HG03457 (cell line): ENCODE results near the gene CRNKL1.
"Not testable (repeated sequence)": the region's sequence is repeated elsewhere in the genome, so short reads cannot be mapped to it uniquely, and the experiment has no call there.

Experiments used
- ATAC-seq: cut with Tn5 transposase; IDR thresholded peaks from one replicate; pipeline ENCODE4 v1.9.1; 2021; ENCODE audit warnings: moderate number of reproducible peaks; ENCODE audit not compliant: unreplicated experiment

CRNKL1 gene

DNA sequence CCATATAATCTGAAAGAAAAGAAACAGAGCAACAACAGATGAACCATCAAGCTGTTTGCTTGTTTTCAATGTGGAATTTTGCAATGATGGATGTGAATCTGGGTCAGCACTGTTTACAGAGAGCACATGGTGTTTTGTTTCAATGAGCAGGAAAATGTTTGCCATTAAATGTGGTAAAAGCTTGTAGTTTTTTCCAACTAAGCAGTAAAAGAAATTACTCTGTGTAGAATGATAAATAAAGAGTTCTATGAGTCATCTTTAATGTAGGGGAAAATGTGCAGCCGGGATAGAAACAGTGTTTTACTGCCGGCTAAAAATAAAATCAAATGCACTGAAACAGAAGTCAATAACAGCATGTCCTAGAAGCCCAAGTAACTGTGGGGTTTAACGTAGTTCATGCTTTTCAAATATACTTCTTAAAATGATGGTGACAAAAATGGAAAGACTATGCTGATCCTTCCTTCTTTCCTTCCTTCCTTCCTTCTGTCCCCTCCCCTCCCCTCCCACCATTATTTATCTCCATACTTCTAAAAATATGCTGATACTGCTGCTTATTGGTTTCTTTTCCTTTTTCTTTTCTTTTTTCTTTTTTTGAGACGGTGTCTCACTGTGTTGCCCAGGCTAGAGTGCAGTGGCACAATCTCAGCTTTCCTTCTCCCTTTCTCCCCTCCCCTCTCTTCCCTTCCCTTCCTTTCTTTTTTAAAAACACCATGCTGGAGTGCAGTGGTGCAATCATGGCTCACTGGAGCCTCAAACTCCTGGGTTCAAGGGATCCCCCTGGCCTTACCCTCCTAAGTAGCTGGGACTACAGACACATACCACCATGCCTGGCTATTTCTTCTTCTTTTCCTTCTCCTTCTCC lies 41.4 kb downstream of the CRNKL1 start:
- ATAC-seq: no peak

DNA sequence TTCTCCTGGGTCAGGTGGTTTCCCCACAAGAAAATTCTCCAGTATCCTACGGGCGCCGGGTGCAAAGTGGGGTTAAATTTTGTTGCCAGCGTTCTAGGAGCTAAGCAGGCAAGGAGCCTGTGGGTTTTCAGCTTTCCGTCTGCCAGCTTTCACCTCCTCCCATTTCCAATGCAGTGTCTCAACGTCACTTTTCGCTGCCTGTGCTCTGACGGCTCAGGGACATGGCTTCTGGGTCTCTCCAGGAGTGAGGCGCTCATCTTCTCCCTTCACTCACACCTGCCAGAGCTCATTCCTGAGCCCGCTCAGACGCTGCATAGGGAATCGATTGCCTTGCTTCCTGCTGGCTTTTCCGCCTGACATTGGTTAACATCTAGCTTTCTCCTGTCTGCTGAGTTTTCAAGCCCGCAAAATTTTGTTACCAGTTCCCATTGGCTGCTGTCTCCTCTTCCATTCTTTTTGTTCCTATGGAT lies 42.4 kb downstream of the CRNKL1 start:
- ATAC-seq: no peak

DNA sequence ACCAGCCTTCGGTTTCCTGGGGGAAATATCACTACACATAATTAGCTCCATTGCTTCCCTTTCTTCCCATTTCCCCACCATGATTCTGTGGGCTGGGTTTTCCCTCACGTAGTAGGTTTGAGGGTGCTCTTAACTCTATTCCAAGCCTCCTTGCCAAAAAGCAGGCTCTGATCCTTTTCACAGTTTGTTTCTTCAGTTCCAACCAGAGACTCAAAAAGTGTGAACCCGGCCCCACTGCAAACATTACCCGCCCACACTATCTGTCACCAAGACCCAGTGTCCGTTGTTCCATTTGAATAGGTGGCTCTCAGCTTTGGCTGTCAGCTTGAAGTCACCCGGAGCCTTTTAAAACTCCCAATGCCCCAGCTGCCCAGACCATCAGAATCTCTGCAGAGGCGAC lies 46.9 kb downstream of the CRNKL1 start:
- ATAC-seq: no peak

DNA sequence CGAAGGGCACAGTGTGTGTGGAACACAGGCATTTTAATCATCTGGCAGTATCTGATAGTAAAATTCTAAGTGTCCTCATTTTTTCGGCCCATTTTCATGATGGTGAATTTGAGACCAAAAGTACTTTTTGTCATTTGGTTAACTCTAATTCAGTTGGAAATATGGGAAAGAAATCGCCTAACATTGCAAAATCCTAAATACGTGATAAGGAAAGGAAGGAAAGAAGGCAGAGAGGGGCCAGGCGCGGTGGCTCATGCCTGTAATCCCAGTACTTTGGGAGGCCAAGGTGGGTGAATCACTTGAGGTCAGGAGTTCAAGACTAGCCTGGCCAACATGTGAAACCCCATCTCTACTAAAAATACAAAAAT lies 48.3 kb downstream of the CRNKL1 start:
- not testable (repeated sequence) for ATAC-seq

DNA sequence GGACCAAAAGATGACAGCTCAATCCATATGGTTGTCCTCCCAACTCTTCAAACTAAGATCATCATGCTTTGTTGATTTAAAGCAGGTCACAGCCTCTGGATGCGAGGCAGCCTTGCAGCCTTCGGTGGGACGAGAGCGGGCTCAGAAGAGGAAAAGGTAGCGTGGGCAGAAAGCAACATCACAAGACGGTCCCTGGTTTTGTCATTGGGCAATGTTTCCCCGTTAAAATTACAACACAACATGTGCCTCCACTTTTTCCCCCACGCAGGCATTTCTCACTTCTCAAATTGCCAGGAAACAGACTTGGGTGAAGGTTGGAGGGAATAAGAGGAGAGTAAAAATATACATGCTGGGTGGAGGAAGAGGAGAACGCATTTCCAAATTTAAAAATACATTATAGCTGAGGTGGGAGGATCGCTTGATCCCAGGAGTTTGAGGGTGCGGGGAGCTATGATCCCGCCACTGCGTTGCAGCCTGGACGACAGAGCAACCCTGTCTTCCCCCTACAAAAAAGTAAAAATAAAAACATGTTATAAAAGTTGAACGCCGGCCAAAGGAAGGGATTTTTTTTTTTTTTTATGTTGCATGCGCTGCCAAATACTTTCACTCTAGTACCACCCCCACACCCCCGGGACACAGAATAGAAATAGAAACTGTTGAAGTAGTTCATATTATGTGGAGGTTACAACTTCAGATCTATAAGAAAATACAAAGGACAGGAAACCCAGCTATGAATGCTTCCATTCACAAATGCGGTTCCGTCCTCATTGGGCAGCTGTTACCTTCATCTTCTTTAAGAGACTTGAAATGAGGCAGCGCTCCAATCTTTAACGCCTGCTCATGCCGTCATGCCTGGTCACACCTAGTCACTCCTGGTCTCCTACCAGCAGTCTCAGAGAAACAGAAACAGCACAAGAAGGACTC lies 49.0 kb downstream of the CRNKL1 start:
- no peak for ATAC-seq

DNA sequence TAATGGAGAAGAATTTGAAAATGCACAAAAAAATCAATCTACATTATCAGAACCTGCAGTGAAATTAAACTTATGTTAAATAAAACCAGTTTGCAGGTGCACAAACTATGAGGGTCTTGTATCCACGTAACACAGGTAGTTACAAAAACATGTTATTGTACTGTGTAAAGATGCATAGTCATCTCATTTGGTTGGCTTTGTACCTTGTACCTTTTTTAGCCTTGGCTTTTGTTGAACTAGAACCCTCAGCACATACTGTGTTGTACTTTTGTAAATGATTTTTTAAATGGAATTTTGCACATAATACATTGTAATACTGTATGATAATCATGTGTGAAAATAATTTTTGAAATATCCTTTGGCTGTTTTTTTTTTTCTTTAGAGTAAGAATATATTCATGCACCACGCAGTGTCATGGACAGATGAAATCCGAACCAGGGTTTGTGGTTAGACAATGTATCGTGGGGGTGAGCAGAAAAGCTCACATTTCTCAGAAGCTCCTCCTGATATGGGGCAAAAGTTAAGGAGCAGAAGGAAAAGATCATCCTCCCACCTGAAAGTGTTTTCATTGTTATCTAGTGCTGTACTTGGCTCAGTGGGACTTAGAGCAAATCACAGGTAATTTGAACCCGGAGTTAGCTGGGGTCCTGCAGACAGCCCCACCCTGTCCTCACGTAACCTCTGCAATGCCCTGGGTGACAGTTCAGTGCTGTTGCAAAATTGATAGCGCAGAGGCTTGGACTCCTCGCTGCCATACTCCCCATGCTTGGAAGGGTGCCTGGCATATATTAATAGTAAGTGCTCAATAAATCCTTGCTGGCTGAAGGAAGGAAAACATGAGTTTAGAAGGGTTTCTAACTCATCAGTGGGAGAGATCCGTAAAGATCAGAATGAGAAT lies 49.9 kb downstream of the CRNKL1 start:
- no peak for ATAC-seq

DNA sequence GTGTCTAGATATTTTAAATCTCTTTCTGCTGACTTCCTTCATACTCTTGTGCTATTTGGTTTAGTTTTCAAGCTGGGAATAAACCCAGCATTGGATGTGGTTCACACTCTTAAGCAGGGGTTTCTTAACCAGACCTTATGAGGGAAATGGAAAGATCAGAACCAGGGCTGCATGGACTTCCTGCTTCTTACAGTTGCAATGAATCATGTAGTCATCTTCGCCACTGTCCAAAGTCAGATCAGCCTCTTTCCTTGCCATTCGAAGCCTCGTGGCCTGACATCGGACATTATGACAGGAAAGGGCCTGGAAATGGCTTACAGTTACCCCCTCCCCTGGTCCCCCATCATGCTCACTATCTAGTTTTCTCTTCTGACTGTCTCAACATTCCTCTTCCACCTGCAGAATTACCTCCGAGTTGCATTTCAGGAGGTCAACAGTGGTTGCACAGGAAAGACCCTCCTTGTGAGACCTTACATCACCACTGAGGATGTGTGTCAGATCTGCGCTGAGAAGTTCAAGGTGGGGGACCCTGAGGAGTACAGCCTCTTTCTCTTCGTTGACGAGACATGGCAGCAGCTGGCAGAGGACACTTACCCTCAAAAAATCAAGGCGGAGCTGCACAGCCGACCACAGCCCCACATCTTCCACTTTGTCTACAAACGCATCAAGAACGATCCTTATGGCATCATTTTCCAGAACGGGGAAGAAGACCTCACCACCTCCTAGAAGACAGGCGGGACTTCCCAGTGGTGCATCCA lies 51.9 kb downstream of the CRNKL1 start:
- no peak for ATAC-seq

DNA sequence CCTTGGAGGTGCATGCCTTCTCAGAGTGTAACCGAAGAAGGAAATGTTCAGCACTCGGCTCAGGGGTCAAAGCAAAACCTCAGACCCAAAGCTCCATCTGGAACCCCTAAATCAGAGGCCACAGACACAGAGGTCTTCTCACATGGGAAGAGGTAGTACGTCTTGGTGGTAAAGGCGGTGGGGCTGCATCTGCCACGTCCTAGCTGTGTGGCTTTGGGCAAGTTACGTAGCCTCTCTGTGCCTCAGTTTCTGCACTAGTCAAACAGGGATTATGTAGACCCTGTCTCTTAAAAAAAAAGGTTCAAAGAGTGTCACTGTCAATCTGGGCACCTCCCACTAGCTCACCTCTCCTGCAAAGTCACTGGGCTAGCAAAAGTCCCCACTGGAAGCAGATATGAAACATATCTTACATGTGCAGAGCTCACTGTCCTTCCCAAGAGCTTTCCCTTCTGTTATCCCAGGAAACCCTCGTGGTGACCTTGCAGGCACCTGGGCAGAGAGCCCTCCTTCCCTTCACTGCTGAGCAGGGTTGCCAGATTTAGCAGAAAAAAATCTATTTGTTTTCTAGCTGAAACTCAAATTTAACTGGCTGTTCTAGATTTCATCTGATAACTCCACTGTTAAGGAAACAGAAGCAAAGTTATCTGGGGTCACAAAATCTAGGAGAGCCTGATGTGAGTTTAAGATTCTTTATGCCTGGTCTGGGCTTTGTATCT lies 53.1 kb downstream of the CRNKL1 start:
- ATAC-seq: no peak

DNA sequence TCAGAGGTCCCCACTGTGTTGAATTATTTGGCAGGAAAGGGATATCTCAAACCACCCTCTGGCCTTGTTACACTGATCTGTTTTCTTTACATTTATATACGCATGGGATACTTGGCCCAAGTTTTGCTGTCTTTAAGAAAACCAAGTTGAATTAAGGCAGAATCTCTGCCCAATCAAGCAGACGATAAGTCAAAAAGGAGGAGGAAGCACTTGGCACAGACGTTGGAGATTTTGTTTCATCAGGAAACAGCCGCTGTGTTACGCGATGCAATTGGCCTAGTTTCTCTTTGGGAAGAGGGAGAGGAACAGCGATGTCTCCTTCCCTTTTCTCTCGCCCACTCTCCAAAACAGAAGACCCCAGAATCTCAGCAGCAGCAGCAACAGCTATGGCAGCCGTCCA lies 55.3 kb downstream of the CRNKL1 start:
- ATAC-seq: no peak

DNA sequence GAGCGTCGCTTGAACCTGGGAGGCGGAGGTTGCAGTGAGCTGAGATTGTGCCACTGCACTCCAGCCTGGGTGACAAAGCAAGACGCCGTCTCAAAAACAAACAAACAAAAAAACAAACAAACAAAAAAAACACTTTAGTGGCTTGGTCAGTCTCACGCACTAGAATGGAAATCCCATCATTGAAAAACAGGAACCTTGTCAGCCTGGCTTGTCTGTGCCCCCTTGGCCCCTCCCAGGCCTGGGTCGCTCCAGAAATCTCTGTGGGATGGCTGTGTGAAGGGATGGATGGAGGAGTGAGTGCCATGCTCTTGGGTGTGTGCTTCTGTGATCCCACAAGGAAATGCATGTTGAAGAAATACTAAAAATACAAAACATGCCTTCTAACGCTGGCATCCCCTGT lies 56.0 kb downstream of the CRNKL1 start:
- ATAC-seq: no peak

DNA sequence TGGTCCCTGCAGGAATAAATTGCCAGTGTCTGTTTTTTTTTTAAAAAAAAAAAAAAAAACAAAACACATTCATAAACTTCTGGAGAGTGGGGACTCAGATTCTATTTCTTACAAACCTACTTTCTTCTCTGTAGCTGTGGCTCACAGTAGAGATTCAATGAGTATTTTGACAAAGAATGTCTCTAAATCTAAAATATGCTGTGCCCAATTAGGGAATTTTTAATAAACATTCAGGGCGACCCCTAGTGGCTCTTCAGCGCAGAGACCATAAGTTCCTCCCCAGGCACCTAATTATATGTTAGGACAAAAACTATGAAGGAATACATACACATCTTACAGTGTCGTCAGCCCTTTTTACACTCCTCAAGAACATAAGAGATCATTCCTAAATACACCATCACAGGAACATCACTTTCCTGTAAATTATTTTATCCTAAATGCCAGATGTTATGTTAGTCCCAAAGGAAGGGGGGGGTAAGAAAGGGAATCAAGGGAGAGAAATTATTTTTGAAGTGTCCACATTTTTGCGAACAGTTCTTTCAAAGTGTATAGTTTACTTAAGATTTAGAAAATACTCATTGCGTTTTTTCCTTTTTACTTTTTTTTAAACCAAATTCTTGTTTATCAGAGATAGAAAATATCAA lies 56.9 kb downstream of the CRNKL1 start:
- no peak for ATAC-seq

DNA sequence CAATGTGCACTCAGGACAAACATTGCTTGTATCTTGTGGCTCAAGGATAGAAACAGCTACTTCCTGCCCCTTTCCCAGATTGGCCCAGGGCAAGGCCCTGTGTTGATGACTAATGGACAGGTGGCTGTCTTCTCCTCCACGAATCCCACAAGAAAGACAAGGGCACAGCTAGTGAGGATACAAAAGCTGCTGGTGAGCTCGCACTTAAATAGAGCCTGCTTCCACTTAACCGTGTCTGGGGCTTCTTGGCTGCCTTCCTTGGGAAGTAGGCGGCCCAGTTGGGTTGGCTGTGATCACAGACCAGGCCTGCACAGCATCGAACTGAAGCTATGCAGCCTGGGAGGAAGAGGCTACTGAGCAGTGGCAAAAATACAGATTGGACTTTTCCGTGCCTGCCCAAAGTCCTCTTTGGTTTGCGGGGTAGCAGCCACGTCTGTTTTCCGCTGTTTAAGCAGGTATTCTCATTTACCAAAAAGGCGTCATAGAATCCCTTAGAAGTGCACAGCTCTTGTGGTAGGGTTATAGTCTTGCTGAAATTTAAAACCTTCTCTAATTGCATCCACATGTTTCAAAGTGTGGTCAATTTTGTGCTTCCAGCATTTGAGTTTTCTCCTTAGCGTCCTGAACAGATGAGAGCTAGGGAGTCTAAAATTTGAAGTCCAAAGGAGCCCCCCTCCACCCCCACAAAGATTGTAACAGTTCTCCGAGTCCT lies 58.2 kb downstream of the CRNKL1 start:
- no peak for ATAC-seq

DNA sequence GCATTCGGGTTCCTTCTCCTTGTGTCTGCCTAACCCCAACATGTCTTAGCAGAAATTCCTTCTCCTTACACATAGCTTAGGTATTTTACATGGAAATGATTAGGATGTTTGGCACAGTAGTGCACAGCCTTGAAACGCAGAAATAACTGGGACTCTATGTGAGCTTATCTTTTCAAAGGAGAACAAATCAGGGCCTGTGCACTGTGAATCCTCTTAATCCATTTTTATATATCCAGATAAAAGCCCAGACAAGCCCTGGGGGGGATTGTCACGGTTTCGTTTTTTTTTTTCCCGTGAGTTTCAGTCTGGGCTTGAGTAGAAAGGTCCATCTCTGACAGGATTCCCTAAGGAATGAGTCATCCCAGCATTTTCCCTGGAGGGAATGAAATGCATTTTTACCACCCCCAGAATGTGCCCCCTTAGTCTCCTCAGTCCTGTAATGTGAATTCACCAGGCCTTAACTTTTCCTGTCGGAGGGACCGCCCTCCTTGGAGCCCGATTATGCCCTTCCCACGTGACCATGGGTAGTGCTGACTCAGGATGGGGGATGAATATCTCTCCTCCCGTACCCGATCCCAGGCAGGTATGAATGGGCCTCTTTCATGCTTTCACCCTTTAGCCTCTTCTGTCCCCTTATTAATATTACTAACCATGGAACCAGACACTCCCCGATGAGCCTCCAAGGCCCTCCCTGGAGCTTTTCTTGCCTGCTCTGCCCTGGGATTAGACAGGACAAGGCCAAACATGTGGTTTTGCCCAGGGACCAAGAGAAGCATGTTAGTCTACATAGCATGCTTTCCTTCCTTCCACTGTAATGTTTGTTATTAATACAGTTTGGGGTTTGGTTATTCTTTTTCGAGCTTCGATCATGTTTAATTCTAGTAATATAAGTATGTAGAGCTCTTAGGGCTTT lies 59.0 kb downstream of the CRNKL1 start:
- ATAC-seq: no peak

DNA sequence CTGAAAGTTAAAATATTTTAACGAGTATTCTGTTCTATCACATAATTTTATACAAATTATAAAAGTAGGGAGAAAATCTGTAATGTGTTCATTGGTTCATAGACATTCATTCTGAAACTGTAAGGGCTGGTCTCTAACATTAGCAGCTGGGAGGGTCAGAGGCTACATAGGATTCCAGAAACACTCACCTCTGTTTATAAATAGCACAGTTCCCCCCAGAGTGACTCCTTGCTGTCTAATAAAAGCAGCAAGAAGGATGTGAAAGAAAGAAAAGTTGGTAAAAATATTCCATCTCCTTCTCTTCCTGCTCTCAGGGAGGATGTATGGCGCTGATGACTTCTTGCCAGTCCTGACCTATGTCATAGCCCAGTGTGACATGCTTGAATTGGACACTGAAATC lies 60.4 kb downstream of the CRNKL1 start:
- ATAC-seq: no peak

DNA sequence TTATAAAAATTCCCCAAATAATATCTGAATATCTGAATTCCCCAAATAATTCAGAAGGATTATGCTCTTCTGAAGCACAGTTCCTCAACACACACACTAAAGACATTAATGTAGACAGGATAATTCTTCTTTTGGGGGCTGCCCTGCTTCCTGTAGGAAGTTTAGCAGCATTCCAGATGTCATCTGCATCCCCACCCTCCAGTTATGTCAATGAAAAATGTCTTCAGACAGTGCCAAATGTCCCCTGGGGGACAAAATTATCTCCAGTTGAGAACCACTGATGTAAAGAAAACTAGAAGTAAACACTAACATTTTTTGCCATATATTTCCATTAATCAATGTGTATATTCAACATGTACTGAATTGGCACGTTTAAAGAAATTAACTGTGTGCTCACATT lies 61.0 kb downstream of the CRNKL1 start:
- no peak for ATAC-seq

DNA sequence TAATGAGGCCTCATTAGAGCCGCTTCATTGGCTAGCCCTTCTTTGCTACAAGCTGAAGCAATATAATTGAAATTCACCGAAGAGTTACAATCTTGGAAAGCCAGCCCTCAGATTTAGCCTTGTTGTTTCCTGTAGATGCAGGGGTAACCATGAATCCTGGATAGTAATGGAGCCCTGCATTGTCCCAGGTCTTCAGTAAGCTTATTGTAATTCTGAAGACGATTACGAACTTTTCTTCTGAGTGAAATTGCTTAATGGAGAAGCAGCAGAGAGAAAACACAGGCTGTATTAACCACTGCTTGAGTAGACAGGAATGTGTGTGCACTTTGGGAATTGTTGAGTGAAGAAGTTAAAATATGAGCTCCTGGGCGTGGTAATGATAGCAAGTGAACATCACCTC lies 61.4 kb downstream of the CRNKL1 start:
- no peak for ATAC-seq

DNA sequence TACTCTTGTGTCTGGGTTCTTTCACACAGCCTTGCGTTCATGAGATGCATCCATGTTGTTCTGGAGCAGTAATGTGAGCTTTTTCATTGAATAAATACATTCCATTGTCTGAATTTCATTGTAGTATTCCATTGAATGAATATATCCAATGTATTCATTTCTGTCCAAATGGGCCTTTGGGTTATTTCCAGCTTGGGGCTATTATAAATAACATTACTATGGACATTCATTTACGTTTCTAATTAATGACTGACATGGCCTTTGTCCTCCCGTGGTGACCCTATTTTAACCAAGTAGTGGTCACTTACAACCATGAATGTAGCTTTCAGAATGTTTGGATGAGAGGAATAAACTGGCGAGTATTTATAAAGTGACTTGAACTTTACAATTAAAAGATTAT lies 65.2 kb downstream of the CRNKL1 start:
- no peak for ATAC-seq
